ENCODE results near the gene CASP3.

- TF ChIP-seq CTCF (conservative IDR thresholded peaks at IDR 0.05; ENCODE audit: low read length): no peak
- no peak for TF ChIP-seq EZH2phosphoT487 (IDR thresholded peaks at IDR 0.05; ENCODE audit: borderline replicate concordance)
Measured at GRCh38 chr4:184641451-184641850, 7.8 kb downstream of the CASP3 start.
